Measurements from ENCODE around the gene C1QTNF1.
A peak's percentile ranks its signal among the peaks of the same experiment; 100 is the strongest.

- TF ChIP-seq, protein P1, sequence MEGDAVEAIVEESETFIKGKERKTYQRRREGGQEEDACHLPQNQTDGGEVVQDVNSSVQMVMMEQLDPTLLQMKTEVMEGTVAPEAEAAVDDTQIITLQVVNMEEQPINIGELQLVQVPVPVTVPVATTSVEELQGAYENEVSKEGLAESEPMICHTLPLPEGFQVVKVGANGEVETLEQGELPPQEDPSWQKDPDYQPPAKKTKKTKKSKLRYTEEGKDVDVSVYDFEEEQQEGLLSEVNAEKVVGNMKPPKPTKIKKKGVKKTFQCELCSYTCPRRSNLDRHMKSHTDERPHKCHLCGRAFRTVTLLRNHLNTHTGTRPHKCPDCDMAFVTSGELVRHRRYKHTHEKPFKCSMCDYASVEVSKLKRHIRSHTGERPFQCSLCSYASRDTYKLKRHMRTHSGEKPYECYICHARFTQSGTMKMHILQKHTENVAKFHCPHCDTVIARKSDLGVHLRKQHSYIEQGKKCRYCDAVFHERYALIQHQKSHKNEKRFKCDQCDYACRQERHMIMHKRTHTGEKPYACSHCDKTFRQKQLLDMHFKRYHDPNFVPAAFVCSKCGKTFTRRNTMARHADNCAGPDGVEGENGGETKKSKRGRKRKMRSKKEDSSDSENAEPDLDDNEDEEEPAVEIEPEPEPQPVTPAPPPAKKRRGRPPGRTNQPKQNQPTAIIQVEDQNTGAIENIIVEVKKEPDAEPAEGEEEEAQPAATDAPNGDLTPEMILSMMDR (conservative IDR thresholded peaks at IDR 0.05; ENCODE audit: low read length), result peak; percentile 86
- TF ChIP-seq EZH2phosphoT487 (IDR thresholded peaks at IDR 0.05; ENCODE audit: borderline replicate concordance, low read depth, low read length), result no peak
These were observed 41.2 kb downstream of the C1QTNF1 start for GRCh38 chr17:79065105-79065670.
